Fibroblast of skin of right biceps (primary cell): ENCODE measurements around the gene UQCC2.
A peak's percentile ranks its signal among the peaks of the same experiment; 100 is the strongest.

Experiments used
- DNase-seq: peaks from one replicate; pipeline ENCODE4 v3.0.0-alpha.2; 2013

UQCC2 gene

DNA sequence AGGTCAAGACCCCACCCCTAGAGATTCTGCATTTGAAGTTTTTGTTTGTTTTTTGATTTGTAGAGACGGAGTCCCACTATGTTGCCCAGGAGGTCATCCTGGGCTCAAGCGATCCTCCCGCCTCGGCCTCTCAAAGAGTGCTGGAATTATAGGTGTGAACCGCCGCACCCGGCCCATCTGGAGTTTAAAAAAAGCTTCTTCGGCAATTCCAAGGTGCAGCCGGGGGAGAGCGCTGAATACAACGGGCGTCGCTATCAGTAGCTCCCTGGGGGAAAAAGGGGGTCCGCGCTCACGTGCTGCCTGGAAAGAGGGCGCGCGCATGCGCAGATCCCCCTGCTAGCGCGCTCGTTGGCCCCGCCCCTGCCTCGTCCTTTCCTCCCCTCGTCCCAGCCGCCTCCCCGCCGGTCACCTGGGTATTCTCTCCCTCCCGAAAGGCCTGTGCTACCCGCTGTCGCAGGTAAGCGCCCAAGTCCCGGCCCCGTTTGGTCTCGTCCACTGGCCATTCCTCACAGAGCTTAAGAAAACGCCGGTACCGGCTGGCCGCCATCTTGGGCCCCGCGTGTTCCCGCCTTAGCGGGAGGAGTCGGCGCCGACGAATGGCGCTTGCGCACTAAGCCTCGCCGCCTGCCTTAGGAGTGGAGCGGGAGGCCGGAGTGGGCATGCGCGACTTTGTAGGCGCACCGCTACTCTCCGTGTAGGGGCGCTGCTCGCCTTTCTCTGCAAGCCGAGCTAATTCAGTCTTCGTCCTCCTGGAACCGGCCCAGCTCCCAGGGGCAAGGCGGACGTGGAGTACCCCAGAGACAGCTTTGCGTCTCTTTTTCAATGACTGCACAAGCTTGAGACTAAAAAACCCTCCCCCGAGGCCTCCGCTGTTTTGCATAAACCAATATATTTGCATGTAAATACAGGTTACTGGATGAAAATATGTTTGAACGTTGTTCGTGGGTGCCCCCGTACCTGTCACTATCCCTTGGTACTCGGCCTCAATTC lies at the start of gene UQCC2:
TSS of gene UQCC2 (minus strand) at position 561 of the 990 bp plus-strand sequence. CDS start at position 547, 14 bp downstream.
- peak; percentile 95 for DNase-seq

DNA sequence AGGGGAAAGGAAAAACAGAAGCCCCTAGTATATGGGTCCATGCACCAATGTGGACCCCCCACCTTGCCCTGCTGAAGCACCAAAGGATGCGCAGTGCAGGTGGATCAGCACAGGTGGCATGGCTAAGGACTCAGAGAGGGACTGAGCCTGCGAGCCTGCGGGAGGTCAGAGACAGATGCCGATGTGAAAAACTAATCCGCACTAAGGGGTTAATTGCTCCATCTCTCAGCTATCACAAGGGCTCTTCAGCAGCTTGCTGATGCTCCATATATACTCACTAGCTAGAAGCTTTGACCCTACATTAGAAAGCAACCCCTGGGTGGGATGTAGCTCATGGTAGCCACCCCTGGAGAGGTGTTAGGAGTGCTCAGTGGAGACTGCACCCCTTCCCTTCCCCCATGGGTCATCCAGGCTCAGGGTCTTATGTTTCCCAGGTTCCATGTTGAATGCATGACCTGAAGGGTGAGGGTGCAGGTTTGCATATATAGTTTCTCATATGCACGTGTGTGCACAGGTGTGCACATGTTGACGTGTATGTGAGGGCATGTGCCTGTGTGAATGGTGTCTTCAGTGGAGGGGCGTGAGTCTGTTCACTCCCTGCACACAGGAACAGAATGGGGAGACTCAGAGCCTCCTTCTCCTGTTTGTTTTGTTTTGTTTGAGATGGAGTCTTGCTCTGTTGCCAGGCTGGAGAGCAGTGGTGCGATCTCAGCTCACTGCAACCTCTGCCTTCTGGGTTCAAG lies 48.6 kb upstream of the UQCC2 start:
- no peak for DNase-seq

DNA sequence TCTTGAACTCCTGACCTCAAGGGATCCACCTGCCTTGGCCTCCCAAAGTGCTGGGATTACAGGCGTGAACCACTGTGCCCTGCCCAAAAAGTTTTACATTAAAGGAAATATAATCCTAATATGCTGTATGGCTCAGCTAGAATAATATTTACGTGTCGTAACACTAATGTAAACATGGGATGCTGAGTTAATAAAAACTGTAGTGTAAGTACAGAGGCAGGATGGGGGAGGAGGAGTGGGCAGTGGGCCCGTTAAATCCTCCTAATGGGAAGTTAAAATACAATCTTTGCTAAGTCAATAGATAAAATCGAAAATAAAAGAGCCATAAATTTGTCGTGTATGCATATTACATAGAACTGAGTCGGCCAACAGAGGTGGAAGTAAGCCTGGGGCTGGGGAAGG lies 47.3 kb upstream of the UQCC2 start:
- no peak for DNase-seq

DNA sequence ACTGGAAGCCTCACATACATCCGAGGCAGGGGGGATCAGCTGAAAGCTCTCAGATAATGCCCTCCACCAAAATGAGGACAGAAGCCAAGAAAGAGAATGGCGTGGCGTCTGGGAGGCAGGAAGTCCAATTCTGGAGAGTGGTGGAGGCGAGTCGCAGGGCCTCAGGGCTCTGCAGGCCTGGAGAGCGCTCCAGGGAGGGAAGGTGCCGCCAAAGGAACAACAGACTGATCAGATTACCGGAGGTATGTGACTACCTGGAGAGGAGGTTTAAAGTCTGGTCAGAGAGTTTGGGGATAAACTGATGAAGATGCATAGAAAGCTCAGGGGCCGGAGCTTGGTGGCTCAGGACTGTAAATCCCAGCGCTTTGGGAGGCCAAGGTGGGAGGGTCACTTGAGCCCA lies 46.4 kb upstream of the UQCC2 start:
- DNase-seq, result no peak

DNA sequence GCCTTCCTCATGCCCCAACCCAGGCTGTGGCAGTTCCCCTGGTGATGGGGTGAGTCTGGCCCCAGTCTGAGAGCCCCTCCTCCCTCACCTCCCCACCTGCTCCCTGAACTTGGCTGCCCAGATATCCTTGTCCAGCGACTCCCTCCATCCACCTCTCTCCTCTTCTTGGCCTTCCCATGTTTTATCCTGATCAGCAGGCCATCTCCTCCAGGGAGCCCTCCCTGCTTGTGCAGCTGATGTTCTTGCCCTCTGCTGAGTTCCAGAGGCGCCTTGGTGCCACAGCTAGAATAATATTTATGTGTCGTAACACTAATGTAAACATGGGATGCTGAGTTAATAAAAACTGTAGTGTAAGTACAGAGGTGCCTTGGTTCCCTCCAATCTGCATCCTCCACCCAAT lies 45.6 kb upstream of the UQCC2 start:
- DNase-seq, result no peak

DNA sequence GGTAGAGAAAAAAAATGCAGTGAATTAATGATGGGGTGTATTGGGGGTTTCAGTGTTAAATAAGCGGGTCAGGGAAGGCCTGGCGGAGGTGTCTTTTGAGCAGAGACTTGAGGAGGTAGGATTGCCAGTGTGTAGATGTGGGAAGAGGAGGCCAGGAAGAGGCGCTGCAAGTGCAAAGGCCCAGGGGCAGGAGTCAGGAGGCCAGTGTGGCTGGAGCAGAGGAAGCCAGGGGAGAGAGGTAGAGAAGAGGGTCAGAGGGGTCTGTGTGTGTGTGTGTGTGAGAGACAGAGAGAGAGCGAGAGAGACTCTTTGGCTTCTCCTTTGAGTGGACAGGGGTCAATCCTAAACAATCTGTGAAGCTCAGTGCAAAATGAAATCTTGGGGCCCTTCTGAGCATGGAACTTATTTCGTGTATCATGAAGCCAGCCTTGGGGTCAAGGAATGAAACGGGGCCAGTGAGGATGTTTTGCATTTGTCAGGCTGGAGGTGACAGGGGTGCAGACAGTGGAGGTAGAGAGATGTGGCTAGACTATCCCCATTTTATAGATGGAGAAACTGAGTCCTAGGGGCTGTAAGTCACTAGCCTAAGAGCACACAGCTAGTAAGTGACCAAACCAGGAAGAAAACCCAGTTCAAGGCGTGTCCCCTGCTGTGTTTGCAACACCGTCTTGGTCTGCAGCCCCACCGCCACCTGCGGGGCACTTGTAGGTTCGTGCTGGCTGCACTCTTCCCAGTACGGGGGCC lies 44.9 kb upstream of the UQCC2 start:
- DNase-seq, result no peak

DNA sequence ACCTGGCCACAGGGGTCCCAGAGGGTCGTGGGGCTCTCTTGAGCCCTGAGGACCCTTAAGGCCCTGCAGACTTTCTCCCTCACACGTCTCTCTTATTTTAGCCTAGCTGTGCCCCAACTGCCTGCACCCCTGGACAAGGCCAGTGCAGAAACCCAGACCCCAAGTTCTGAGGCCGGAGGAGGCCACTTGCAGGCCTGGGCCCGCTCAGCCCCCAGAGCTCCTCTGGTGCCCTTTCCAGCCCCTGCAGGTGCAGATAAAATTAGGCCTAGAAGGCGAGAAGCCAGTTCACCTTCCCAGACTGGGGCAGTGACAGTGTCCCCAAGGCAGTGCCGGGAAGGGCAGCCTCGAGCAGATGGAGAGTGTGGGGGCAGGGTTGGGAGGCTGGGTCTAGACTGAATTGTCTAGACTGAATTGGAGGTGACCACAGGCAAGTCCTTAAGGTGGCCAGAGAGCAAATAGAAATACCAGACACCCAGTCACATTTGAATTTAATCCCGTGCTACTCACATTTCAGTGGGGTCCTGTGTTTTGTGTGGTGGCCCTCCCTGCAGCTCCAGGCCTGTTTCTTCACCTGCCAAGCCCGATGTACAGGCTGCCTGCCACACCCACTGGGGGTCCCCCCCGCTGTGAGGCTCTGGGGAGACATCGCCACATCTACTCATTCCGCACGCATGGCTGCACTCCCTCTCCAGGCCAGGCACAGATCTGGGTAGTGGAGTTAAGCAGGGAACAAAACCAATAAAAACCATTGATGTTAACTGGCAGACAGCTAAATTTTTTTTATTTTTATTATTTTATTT lies 43.8 kb upstream of the UQCC2 start:
- DNase-seq, result no peak

DNA sequence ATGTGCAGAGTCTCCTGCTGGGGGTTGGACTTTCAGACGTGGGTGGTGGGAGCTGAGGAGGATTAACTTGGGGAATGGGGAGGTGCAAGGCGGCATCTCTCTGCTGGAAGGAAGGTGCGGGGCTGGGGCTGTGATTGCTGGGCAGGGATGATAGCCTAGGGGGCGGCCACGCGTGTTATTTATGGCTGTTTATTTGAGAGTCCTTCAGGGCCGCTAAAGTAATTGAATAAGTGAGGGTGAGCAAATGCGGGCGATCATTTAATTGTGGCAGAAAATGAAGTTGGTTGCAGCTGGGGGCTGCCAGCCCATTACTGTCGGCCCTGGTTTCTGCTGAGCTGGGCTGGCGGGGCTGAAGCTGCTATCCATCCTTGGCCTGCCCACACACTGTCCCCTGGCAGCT lies 42.7 kb upstream of the UQCC2 start:
- DNase-seq, result no peak

DNA sequence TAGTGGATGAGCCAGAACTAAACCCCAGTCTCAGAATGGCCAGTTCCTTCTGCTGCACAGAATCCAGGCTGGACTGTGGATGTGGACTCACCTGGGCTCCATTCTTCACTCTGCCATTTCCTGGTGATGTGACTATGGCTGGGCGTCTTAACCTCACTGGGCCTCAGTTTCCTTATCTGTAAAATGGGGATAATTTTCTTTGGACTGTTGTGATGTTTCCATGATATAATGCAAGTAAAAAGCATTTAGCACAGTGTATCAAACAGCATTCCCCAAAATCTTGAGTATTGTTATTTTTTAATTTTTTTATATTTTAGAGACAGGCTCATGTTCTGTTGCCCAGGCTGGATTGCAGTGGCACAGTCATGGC lies 41.1 kb upstream of the UQCC2 start:
- no peak for DNase-seq

DNA sequence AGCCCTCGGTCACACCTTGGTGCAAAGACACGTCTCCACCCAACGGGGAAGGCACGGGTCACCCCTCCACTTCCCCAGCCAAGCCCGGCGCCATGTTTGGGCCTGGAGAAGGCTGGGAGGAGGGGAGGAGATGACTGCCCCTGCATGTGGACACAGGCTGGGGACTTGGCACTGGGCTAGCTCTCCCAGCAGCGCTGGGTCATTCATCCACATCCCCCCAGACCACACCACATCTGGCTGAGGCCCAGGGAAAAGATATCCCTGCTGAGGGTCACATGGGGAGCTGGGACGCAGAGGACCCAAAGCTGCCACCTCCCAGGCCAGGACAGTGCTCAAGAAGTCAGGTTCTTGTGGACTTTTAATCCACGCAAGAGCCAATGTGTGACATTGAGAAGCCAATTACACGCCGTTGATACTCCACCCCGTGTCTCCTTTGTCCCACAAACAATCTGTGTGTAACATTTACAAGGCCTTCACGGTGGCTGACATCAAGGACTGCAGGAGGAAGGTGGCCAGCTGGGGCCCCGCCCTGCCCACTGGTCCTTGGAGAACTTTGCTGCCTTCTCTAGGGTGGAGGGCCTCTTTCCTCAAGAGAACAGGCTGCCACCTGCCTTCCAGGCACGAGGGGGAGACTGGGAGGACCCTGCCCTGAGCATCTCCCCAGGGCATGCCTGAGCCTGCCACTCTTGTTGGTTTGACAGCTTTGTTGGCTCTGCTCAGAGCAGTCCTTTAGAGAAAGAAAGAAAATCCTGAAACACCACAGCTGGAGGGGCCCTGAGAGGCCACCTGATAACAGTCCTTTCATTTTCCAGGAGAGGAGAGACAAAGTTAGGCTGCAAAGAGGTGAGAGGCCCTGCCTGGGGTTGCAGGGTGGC lies 40.5 kb upstream of the UQCC2 start:
- no peak for DNase-seq

DNA sequence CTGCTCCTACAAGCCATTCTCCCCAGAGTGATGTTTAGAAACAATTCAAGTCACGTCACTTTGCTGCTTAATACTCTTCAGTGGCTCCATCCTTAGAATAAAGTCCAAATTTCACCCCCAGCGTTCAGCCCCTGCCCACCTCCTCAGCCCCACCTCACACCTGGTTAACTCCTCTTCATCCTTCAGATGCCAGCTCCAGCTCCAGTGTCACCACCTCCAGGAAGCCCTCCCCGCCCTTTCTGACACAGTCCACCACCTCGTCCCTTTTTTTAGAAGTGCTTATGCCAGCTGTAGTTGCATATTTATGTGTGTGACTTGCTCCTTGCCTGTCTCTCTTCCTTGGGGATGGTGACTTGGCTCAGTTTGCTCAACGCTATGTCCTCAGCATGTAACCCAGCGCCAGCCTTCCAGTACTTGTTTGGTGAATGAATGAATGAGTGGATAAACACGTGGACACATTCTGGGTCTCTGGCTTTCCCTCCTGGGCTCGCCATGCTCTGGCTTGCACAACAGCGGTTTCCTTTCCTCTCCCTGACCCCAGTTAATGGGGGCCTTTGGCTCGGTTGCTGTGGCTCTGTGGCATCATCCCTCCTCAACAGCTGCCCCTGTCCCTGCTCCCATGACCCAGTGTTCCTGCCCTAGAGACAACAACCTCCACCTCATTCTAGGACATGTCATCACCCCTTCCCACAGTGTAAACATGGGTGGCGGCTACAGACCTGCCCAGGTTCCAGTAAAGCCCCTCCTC lies 38.9 kb upstream of the UQCC2 start:
- DNase-seq, result no peak

DNA sequence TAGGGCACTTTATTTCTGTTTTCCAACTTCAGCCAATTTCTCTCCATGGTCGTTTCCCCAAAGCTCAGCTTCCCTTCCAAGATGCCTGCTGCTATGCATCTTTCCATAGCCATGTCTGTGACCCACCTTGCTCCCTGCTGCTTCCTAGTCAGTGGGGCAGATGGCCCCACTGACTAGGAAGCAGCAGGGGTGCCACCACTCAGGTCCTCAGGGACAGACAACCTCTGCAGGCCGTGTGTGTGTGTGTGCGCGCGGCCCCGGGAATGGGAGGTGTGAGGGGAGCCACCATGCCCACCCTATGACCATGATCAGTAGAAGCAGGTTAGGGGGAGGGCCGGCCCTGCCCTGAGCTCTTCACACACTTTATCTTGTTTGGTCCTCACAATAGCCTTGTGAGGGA lies 37.9 kb upstream of the UQCC2 start:
- no peak for DNase-seq

DNA sequence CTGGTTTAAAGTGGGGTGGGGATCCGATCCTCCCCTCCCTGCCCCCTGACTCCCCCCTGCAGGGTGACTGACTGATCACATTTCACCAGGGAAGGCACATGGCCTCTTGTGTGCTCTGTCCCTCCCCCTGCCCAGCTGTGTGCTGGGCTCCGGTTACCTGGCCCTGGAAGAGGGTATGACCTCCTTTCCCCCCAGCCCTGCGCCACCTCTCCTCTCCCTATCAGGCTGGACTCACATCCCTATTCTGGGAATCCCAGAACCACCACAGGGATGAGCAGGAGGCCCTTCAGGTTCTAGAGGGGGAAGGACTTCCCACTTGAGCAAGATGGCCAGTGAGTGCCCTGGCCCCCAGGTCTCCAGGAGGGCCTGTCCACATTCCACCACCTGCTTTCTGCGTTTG lies 37.3 kb upstream of the UQCC2 start:
- no peak for DNase-seq

DNA sequence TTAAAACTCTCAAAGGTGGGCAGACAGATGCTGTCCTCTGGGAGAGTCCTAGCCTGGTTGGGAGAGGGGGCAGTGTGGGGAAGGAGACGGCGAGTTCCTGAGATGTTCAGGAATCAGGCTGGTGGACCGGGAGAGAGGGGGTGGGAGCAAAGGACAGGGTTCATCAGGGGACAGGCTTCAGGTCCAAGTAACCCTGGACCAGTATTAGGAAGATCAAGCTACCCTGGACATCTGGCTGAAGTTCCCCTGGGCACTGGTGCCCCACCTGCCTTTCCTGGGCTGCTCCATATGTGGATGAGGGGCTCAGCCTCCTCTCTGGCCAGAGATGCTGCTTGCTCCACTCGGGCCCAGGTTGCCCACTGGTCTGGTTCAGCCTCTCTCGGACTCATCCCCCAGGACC lies 36.3 kb upstream of the UQCC2 start:
- DNase-seq, result no peak

DNA sequence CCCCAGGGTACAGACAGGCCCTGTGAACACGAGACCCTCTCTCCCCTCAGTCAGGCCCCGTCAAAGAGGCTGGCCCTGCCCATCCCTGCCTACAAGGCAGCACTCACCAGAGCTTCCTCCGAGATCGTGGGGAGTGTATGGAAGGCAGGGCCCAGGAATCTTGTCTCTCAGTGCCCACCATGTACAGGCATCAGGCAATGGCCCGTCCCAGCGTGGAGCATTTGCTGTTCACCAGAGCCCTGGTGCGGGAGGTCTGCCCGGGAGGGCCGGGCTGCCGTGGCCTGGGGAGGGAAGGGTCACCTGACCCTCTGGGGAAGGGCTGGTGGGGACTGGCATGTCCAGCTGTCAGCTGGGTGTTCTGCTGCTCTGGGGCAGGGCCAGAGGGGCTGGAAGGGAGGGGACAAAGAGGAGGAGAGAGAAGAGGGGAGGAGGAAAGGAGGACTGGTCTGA lies 35.2 kb upstream of the UQCC2 start, which contains the start of gene IP6K3:
TSS of gene IP6K3 (minus strand) at position 255 of the 450 bp plus-strand sequence. CDS start 11,429 bp downstream, outside the sequence.
- no peak for DNase-seq

DNA sequence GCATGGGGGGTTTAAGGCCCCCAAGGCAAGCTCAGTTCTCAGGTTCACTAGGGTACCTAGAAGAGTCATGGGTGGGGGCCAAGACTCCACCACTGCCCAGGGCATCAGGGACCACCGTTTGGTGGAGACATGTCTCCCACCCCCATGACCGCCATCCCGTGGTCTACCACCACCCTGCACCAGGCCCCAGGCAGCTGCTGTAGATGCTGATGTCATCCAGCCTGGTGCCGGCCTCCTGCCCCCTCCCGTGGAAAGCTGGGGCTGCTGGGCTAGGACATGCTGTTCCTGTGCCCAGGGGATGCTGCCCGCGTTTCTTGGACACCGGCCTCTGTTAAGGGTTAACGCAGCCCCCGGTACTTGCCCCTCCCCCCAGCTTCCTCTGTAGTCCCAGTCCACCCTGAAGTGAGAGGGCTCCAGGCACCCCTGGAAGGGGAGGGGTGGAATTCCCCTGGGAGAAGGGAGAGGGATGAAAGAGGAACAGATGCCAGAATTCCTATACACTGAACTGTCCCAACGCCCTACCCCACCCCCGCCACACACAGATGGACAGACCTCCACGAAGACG lies 34.6 kb upstream of the UQCC2 start:
- DNase-seq, result peak; percentile 48

DNA sequence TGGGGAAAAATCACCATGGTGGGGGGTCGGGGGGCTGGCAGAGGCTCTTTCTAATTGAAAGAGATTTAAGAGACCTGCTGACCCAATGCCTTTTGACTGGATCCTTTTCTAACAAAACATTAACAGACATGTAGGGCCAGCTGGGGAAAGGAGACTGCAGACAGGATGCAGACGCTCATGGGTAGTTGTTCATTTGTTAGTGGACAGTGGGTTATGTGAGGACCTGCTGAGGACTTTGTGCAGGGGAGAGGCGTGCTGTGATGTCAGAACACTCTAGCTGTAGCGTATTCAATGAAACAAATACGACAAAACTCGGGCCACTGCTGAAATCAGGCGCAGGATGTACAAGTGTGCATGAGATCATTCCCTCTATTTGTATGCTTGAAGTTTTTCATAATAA lies 34.0 kb upstream of the UQCC2 start:
- no peak for DNase-seq

DNA sequence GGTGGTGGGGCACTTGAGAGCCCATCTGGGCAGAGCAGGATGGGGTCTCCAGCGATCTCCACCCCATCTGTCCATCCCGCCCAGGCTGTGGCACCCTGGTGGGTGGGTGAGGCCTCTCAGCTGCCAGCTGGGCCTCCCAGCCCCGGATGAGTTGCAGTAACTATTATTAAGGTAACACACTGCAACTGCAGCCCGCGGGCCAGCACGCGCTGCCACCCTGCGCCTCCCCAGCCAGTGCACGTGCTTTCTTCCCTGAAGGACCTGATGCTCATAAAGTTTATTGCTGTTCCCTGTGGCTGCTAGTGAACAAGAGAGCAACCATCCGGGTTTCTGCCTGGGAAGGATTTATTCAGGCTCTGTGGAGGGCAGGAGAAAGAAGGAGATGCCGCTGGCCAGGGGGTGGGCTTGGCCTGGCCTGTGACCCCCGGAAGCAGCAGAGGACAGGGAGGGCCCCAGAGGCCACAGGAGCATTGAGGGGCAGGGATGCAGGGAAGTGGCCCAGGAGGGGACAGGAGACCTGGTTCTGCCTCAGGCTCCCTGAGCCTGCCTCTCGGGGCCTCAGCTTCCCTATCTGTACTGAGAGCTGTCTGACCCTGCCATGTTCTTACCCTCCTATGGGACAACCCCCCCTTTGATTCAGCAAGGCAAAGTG lies 33.5 kb upstream of the UQCC2 start:
- DNase-seq, result no peak

DNA sequence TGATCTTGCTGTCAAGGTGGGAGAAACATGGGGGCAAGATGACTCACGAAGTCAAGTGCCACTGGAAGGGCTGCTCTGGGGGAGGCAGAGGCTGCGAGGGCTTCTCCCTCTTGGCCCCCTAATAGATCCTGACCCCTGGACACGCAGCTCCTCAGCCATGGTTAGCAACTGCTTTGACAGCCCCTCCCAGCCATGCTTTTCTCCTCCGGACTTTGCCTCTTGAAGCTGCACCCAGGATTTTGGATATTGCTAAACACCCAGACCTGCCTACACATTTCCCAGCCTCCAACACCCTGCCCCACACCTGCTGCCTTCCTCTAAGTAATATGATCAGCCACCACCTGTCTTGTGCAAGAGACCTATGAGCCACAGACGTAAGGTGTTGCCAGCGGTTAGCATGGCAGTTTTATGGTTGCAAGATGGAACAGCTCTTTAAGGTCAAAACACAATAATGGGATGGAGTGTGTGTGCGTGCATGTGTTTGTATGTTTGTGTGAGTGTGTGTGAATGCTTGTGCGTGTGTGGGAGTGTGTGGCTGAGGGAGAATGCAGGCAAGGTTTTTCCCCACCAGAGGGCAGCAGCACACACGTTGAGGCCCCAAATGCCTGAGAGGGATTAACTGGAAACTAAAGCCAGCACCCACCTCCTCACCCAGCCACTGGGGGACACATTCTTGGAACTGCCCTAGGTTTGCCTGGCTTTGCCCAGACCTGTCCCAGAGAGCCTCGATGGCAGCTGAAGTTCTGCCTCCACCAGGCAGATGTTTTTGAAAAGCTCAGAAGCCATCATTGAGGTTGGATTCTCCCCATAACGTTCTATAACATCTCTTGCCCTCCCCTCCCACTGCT lies 32.7 kb upstream of the UQCC2 start:
- peak; percentile 67 for DNase-seq
